ENCODE data around the gene CYP2U1.

DNA sequence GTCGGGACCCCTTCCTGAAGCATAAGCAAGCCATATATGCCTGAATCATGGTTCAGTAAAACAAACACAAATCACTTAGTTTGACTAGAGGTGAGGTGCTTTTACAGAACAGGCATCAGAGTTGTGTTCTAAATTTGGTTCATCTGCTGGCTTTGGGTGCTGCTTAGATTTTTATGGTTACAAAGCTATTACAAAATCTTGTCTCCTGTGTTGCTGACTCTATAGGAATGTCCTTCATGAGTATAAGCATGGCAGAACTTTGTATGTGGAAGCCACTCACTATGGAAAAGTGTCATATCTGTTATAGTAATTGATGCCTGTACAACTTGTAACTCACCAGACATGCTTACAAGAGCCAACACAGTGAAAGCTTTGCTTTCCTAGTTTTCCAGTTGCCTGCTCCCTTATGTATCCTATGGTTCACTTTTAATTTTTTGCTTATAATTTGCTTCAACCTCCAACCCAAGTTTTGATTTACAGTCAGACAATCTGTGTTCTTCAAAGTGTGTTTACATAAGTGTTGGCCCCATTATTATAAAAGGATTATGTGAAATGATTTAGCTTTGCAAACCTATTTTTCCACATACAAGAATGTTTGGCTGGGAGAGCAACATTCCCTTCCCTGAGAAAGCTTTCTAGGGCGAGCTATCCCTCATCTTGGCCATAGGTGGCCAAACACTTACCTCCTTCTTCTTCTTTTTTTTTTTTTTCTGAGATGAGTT, 30.0 kb upstream of the CYP2U1 start:
- TF ChIP-seq POLR2A (IDR thresholded peaks at IDR 0.05): no peak
- TF ChIP-seq, protein P1, sequence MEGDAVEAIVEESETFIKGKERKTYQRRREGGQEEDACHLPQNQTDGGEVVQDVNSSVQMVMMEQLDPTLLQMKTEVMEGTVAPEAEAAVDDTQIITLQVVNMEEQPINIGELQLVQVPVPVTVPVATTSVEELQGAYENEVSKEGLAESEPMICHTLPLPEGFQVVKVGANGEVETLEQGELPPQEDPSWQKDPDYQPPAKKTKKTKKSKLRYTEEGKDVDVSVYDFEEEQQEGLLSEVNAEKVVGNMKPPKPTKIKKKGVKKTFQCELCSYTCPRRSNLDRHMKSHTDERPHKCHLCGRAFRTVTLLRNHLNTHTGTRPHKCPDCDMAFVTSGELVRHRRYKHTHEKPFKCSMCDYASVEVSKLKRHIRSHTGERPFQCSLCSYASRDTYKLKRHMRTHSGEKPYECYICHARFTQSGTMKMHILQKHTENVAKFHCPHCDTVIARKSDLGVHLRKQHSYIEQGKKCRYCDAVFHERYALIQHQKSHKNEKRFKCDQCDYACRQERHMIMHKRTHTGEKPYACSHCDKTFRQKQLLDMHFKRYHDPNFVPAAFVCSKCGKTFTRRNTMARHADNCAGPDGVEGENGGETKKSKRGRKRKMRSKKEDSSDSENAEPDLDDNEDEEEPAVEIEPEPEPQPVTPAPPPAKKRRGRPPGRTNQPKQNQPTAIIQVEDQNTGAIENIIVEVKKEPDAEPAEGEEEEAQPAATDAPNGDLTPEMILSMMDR (IDR thresholded peaks at IDR 0.05): no peak
